Measurements from ENCODE around the gene FLNA.

Gene FLNA

GRCh38 chrX:154384284-154384892, 10.0 kb upstream of the FLNA start:
- DNase-seq (ENCODE audit: low read depth, low spot score), result no peak
- POLR2A ChIA-PET, result no interaction called here
- TF ChIP-seq CTCF (IDR thresholded peaks at IDR 0.05; ENCODE audit: insufficient read depth, low read length, missing control alignments), result peak; percentile 24
- CTCF ChIA-PET, result interaction anchor here (0.9 to 2.6 kb wide), 3 partner anchors 10 to 67 kb away, joined by 3 to 17 read pairs (median 3); partner anchors contain the start of gene FLNA
- H3K4me3 ChIP-seq (ENCODE audit: low read depth, low read length), result no peak overlapping the region

GRCh38 chrX:154383359-154384283, 9.2 kb upstream of the FLNA start:
- no peak for TF ChIP-seq CTCF (IDR thresholded peaks at IDR 0.05; ENCODE audit: insufficient read depth, low read length, missing control alignments)
- DNase-seq (ENCODE audit: low read depth, low spot score), result no peak
- no peak overlapping the region for H3K4me3 ChIP-seq (ENCODE audit: low read depth, low read length)
- POLR2A ChIA-PET, result interaction anchor here (0.8 kb wide), 1 partner anchor 9 kb away, joined by 5 read pairs; the partner anchor contains the start of gene FLNA
- CTCF ChIA-PET, result interaction anchor here (0.9 to 2.6 kb wide), 3 partner anchors 9 to 67 kb away, joined by 3 to 17 read pairs (median 3); partner anchors contain the start of gene FLNA

GRCh38 chrX:154382483-154383069, 8.1 kb upstream of the FLNA start:
- POLR2A ChIA-PET, result no interaction called here
- CTCF ChIA-PET, result interaction anchor here (1.1 to 2.6 kb wide), 2 partner anchors 8 to 9 kb away, joined by 7 to 17 read pairs; partner anchors contain the start of gene FLNA
- DNase-seq (ENCODE audit: low read depth, low spot score), result no peak
- no peak overlapping the region for H3K4me3 ChIP-seq (ENCODE audit: low read depth, low read length)
- no peak for TF ChIP-seq CTCF (IDR thresholded peaks at IDR 0.05; ENCODE audit: insufficient read depth, low read length, missing control alignments)

- H3K4me3 ChIP-seq (ENCODE audit: low read depth, low read length), result no peak overlapping the region
- CTCF ChIA-PET, result interaction anchor here (1.1 kb wide), 1 partner anchor 8 kb away, joined by 7 read pairs; no protein-coding TSS in a partner anchor
- DNase-seq (ENCODE audit: low read depth, low spot score), result no peak
- POLR2A ChIA-PET, result interaction anchor here (0.9 kb wide), 1 partner anchor 10 kb away, joined by 3 read pairs; no protein-coding TSS in a partner anchor
- no peak for TF ChIP-seq CTCF (IDR thresholded peaks at IDR 0.05; ENCODE audit: insufficient read depth, low read length, missing control alignments)
Observed at GRCh38 chrX:154381271-154381670, 6.8 kb upstream of the FLNA start.

GRCh38 chrX:154380787-154381186, 6.4 kb upstream of the FLNA start:
- H3K4me3 ChIP-seq (ENCODE audit: low read depth, low read length), result peak overlapping the region; percentile 71
- ChIA-PET POLR2A (interaction anchor here (0.9 kb wide), 1 partner anchor 10 kb away, joined by 3 read pairs; no protein-coding TSS in a partner anchor), CTCF (interaction anchor here (0.5 kb wide), 1 partner anchor 448 kb away, joined by 3 read pairs; no protein-coding TSS in a partner anchor)
- no peak for TF ChIP-seq CTCF (IDR thresholded peaks at IDR 0.05; ENCODE audit: insufficient read depth, low read length, missing control alignments)
- DNase-seq (ENCODE audit: low read depth, low spot score), result no peak

All from AG04449 (cell line).